Fibroblast of lung (primary cell): Measurements from ENCODE around the gene PTK7. TPM values are rescaled to one million over a fixed set of nuclear protein-coding genes. Genes with fewer than 3 reads are reported as not detected.

Source experiments
- DNase-seq, 2 donors: peaks; one replicate each; pipeline versions ENCODE4 v3.0.0 to v3.0.0-alpha.2; 2010; ENCODE audit warnings: low read depth in 2 of 2
- H2AFZ ChIP-seq: 2 replicates; pipeline ENCODE4 v1.5.1; 2012; ENCODE audit warnings: low read length, control low read depth, inconsistent platforms
- H3K27ac ChIP-seq: 2 replicates; pipeline ENCODE4 v1.5.1; 2011; ENCODE audit warnings: low read length, control low read depth; ENCODE audit not compliant: insufficient read depth
- H3K27me3 ChIP-seq: 2 replicates; pipeline ENCODE4 v1.5.1; 2011; ENCODE audit warnings: mild to moderate bottlenecking, low read length; ENCODE audit not compliant: control insufficient read depth, insufficient read depth
- H3K36me3 ChIP-seq: 2 replicates; pipeline ENCODE4 v1.5.1; 2011; ENCODE audit warnings: low read length; ENCODE audit not compliant: control insufficient read depth, insufficient read depth
- H3K4me1 ChIP-seq: 2 replicates; pipeline ENCODE4 v1.5.1; 2011; ENCODE audit warnings: low read length; ENCODE audit not compliant: control insufficient read depth, insufficient read depth; ENCODE audit errors: extremely low read depth
- H3K4me2 ChIP-seq: 2 replicates; pipeline ENCODE4 v1.5.1; 2011; ENCODE audit warnings: low read length, control low read depth; ENCODE audit not compliant: insufficient read depth; ENCODE audit errors: extremely low read depth
- H3K4me3 ChIP-seq, 4 experiments: fragments of 200-600 bp in 1 of 4; sonication (generic) in 1 of 4; replicated peaks in 1 of 4; 2 replicates each; pipeline ENCODE4 v1.5.1; 2011 to 2016; ENCODE audit warnings: low read length in 4 of 4, low read depth in 3 of 4, mild to moderate bottlenecking in 3 of 4, control low read depth in 2 of 4, inconsistent platforms in 1 of 4, mixed read lengths in 1 of 4; ENCODE audit not compliant: insufficient read depth in 1 of 4; ENCODE audit errors: control extremely low read depth in 1 of 4
- H3K79me2 ChIP-seq: 2 replicates; pipeline ENCODE4 v1.5.1; 2012; ENCODE audit warnings: mild to moderate bottlenecking, low read length, inconsistent platforms; ENCODE audit not compliant: control insufficient read depth, insufficient read depth
- H3K9ac ChIP-seq: 2 replicates; pipeline ENCODE4 v1.5.1; 2011; ENCODE audit warnings: mild to moderate bottlenecking, low read length, control low read depth; ENCODE audit not compliant: insufficient read depth
- H3K9me3 ChIP-seq: 2 replicates; pipeline ENCODE4 v1.5.1; 2012; ENCODE audit warnings: low read depth, low read length; ENCODE audit not compliant: control insufficient read depth, insufficient read depth
- H4K20me1 ChIP-seq: 2 replicates; pipeline ENCODE4 v1.5.1; 2011; ENCODE audit warnings: low read length; ENCODE audit not compliant: control insufficient read depth, insufficient read depth; ENCODE audit errors: extremely low read depth
- EZH2 ChIP-seq: IDR thresholded peaks from 2 replicates; pipeline ENCODE4 v1.5.1; 2012; ENCODE audit warnings: low read length, control low read depth, mild to moderate bottlenecking; ENCODE audit errors: missing control alignments
- polyA plus RNA-seq, 2 donors: library from polyadenylated mRNA; depleted of rRNA in 1 of 2; stranded (reverse) in 1 of 2; unstranded in 1 of 2; fragments of >200 nt; gene quantifications; 2 replicates each; pipeline ENCODE4 v1.2.1, GENCODE V29; 2011 to 2012; ENCODE audit warnings: missing spikeins in 1 of 2
- total RNA-seq: library from RNA; depleted of rRNA; stranded (reverse); fragments of >200 nt; gene quantifications from 2 replicates; pipeline ENCODE4 v1.2.1, GENCODE V29; 2014
- TF ChIP-seq, protein P1 (sequence below), 2 donors: IDR thresholded peaks in 1 of 2; conservative IDR thresholded peaks in 1 of 2; 1 replicate in 1 of 2; 2 replicates in 1 of 2; pipeline ENCODE4 v1.5.1; 2011 to 2012; ENCODE audit warnings: low read length in 2 of 2, control low read depth in 1 of 2, inconsistent platforms in 1 of 2, low read depth in 1 of 2, mild to moderate bottlenecking in 1 of 2

The PTK7 gene
- total and polyA plus RNA-seq, 2 donors (not counting 1 experiment from before 2014, with no cell fraction given): 145 to 149 TPM

DNA sequence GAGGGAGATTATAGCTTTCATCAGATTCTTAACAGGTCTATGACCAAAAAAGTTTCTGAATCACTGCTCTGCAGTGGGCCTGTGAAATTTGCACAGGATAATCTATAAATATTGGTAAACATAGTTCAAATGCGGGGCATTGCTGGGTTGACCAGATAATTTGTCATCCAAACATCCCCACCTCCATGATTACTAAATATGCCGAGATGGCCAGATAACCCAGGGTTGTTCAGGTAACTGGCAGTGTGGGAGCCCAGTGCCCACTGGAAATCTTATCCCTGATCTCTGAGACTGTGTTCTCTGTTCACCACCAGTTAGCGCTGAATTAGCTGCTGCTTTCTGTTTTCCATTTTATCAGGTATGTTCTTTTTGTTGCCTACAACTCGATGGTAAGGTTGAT lies 21.4 kb downstream of the PTK7 start:
- no peak overlapping the region for H3K4me2 ChIP-seq

DNA sequence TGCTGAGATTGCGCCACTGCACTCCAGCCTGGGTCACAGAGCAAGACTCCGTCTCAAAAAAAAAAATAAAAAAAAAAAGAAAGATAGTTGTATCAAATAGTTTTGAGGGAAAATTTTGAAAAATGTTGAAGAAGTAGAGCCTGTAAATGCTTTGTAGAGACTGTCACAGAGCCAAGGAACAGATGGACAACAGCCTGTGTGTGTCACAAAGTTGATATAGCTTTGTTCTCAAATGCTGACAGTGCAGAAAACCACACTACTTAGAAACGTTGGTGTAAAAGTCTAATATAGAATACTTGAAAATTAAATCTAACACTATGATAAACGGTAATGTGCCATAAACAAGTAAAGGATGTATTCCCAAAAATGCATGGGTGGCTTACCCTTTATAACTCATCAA lies 25.4 kb downstream of the PTK7 start:
- TF ChIP-seq EZH2: no peak
- TF ChIP-seq, protein P1, sequence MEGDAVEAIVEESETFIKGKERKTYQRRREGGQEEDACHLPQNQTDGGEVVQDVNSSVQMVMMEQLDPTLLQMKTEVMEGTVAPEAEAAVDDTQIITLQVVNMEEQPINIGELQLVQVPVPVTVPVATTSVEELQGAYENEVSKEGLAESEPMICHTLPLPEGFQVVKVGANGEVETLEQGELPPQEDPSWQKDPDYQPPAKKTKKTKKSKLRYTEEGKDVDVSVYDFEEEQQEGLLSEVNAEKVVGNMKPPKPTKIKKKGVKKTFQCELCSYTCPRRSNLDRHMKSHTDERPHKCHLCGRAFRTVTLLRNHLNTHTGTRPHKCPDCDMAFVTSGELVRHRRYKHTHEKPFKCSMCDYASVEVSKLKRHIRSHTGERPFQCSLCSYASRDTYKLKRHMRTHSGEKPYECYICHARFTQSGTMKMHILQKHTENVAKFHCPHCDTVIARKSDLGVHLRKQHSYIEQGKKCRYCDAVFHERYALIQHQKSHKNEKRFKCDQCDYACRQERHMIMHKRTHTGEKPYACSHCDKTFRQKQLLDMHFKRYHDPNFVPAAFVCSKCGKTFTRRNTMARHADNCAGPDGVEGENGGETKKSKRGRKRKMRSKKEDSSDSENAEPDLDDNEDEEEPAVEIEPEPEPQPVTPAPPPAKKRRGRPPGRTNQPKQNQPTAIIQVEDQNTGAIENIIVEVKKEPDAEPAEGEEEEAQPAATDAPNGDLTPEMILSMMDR (conservative IDR thresholded peaks at IDR 0.05 in 1 of 2, IDR thresholded peaks at IDR 0.05 in 1 of 2; ENCODE audit: low read depth in 1 of 2, low read length in 2 of 2): no peak
- peak in 1 of 2 donors; percentile 40 for DNase-seq
- Histone ChIP-seq H4K20me1 (no peaks in the 10 kb centered on the region), H3K79me2 (peaks cover 2% of the 10 kb centered on the region), H2AFZ (no peak overlapping the region), H3K36me3 (no peaks in the 10 kb centered on the region), H3K27ac (no peak overlapping the region), H3K4me2 (no peak overlapping the region), H3K4me3 (no peak overlapping the region), H3K9ac (no peak overlapping the region), H3K4me1 (peaks cover 9% of the 10 kb centered on the region), H3K9me3 (no peaks in the 10 kb centered on the region), H3K27me3 (no peaks in the 10 kb centered on the region)

More for the DNA sequence above, 21.4 kb downstream of the PTK7 start:
- no peak overlapping the region for H3K27ac ChIP-seq
- H3K4me3 ChIP-seq: no peak overlapping the region
- no peak overlapping the region for H2AFZ ChIP-seq
- H3K4me1 ChIP-seq: peaks cover 20% of the 10 kb centered on the region
- no peaks in the 10 kb centered on the region for H3K9me3 ChIP-seq
- TF ChIP-seq, protein P1 (conservative IDR thresholded peaks at IDR 0.05 in 1 of 2, IDR thresholded peaks at IDR 0.05 in 1 of 2; ENCODE audit: low read depth in 1 of 2, low read length in 2 of 2): no peak
- TF ChIP-seq EZH2: no peak
- H3K27me3 ChIP-seq: no peaks in the 10 kb centered on the region
- no peak overlapping the region for H3K9ac ChIP-seq
- no peak for DNase-seq
- H4K20me1 ChIP-seq: no peaks in the 10 kb centered on the region
- H3K36me3 ChIP-seq: no peaks in the 10 kb centered on the region
- H3K79me2 ChIP-seq: peaks cover 4% of the 10 kb centered on the region

DNA sequence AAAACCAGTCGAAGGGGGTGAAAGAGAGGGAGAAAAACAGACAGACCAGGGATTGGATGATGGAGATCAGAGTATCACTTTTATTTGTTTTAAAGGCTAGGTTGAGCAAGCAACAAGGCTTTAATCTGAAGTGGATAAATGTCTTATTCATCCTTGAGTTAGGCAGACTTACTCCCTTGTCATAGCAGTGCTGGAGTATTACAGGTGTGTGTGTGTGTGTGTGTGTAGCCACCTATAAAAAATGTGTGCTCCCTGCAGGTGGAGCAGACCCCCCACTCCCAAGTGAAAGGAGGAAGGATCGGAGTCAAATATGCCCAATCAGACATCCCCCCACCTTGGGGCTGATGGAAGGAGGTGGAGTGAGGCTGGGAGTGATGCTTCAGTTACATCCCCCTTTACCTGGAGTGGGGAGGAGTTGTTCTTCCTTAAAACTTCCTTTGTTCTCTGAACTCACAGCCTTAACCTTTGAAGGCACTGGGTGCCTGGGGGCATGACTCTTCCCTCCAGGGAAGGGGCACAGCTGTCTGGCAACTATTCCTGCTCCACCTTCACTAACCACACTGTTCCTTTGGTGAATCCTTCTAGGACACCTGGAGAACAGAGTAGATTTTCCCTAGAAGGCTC lies 27.3 kb downstream of the PTK7 start:
- no peaks in the 10 kb centered on the region for H3K27me3 ChIP-seq
- H3K9me3 ChIP-seq: no peaks in the 10 kb centered on the region
- no peak overlapping the region for H3K27ac ChIP-seq
- no peaks in the 10 kb centered on the region for H3K36me3 ChIP-seq
- no peaks in the 10 kb centered on the region for H3K79me2 ChIP-seq
- no peaks in the 10 kb centered on the region for H3K4me1 ChIP-seq
- no peak overlapping the region for H3K4me2 ChIP-seq
- no peak overlapping the region for H3K9ac ChIP-seq
- no peak overlapping the region for H2AFZ ChIP-seq
- H3K4me3 ChIP-seq: no peak overlapping the region
- no peaks in the 10 kb centered on the region for H4K20me1 ChIP-seq
- no peak for DNase-seq
- TF ChIP-seq EZH2: no peak
- TF ChIP-seq, protein P1 (conservative IDR thresholded peaks at IDR 0.05 in 1 of 2, IDR thresholded peaks at IDR 0.05 in 1 of 2; ENCODE audit: low read depth in 1 of 2, low read length in 2 of 2): no peak
